ENCODE results near the gene LACRT.

DNA sequence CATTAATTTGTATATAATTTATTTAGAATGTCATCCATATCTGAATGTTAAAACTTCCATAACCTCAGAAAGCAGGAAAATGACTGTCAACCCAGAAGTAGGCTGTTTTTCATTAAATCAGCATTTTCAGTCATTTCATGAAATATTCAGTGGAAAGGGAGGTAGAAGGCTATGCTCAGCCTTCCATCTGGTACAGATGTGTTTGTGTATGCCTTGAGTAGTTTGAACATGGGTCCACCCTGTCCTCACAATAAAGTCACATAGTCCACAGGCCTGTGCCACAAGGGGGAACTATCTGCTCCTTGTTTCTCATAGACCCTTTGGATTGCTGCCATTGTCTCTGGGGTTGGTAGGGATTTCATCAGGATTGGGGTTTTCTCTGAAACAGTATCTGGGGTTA lies 9.1 kb downstream of the LACRT start:
- TF ChIP-seq, protein P1, sequence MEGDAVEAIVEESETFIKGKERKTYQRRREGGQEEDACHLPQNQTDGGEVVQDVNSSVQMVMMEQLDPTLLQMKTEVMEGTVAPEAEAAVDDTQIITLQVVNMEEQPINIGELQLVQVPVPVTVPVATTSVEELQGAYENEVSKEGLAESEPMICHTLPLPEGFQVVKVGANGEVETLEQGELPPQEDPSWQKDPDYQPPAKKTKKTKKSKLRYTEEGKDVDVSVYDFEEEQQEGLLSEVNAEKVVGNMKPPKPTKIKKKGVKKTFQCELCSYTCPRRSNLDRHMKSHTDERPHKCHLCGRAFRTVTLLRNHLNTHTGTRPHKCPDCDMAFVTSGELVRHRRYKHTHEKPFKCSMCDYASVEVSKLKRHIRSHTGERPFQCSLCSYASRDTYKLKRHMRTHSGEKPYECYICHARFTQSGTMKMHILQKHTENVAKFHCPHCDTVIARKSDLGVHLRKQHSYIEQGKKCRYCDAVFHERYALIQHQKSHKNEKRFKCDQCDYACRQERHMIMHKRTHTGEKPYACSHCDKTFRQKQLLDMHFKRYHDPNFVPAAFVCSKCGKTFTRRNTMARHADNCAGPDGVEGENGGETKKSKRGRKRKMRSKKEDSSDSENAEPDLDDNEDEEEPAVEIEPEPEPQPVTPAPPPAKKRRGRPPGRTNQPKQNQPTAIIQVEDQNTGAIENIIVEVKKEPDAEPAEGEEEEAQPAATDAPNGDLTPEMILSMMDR (IDR thresholded peaks at IDR 0.05) = no peak
- TF ChIP-seq EZH2phosphoT487 (IDR thresholded peaks at IDR 0.05) (no peak), EZH2 (IDR thresholded peaks at IDR 0.05) (no peak)
